H1 (cell line): Measurements from ENCODE around the gene HS3ST1. TPM values are rescaled to one million over a fixed set of nuclear protein-coding genes. Genes with fewer than 3 reads are reported as not detected.

Experiments used
- TAF7 ChIP-seq: optimal IDR thresholded peaks from 2 replicates; pipeline ENCODE3; 2011; ENCODE audit warnings: low read depth, mild to moderate bottlenecking, inconsistent platforms, low read length, moderate library complexity, borderline replicate concordance
- polyA plus RNA-seq, 7 experiments: library from polyadenylated mRNA; depleted of rRNA in 3 of 7; stranded (reverse) in 5 of 7; unstranded in 2 of 7; fragments of >200 nt in 5 of 7; fragments of 200-250 nt in 2 of 7; gene quantifications; 1 replicate in 5 of 7; 2 replicates in 1 of 7; 4 replicates in 1 of 7; pipeline versions ENCODE4 v1.2.1 to v1.2.3, GENCODE V29; 2011 to 2013; ENCODE audit warnings: missing spikeins in 2 of 7, mixed read lengths in 2 of 7
- total RNA-seq: library from RNA; stranded (reverse); fragmentation: NEBNext Ultra II Directional; extraction: Animal tissue kit (Norgen Biotek cat#: 25700); gene quantifications from 2 replicates; pipeline ENCODE4 v1.2.1, GENCODE V29; 2021

The HS3ST1 gene
- total and polyA plus RNA-seq, 2 of the 8 experiments (the other 6 are each of a cell fraction or from before 2014, with no cell fraction given) = 0.50 to 1.5 TPM

- no peak for TF ChIP-seq TAF7
Observed at GRCh38 chr4:11399461-11399971, 29.2 kb downstream of the HS3ST1 start (continued).
